Body of pancreas (tissue), 4 donors: ENCODE measurements around the gene TNFAIP8. TPM values are rescaled to one million over a fixed set of nuclear protein-coding genes. Genes with fewer than 3 reads are reported as not detected.

ENCODE experiments used
- ATAC-seq: fragments of 150-250 bp; one replicate; pipeline ENCODE4 v1.9.1; 2016
- DNase-seq, 4 donors: peaks; one replicate each; pipeline ENCODE4 v3.0.0-alpha.2; 2019
- H3K27ac ChIP-seq, 4 donors: fragments of 200-600 bp; sonication (generic); 1 replicate in 3 of 4; 2 replicates in 1 of 4; pipeline versions ENCODE4 v1.5.1 to v1.6.1; 2016 to 2019; ENCODE audit warnings: mild to moderate bottlenecking in 1 of 4, mixed read lengths in 1 of 4, moderate library complexity in 1 of 4
- H3K27me3 ChIP-seq, 2 donors: fragments of 200-600 bp; sonication (generic); one replicate each; pipeline ENCODE4 v1.6.0; 2016; ENCODE audit warnings: mild to moderate bottlenecking in 1 of 2
- H3K36me3 ChIP-seq, 2 donors: fragments of 200-600 bp; sonication (generic); replicated peaks in 1 of 2; 2 replicates each; pipeline ENCODE4 v1.5.1; 2016; ENCODE audit warnings: low read depth in 2 of 2; ENCODE audit not compliant: insufficient read depth in 1 of 2
- H3K4me1 ChIP-seq: fragments of 200-600 bp; sonication (generic); one replicate; pipeline ENCODE4 v1.6.0; 2016
- H3K4me3 ChIP-seq, 2 donors: fragments of 200-600 bp; sonication (generic); 1 replicate in 1 of 2; 2 replicates in 1 of 2; pipeline ENCODE4 v1.5.1; 2016 to 2019
- H3K9me3 ChIP-seq, 3 donors: fragments of 200-600 bp; sonication (generic); 1 replicate in 2 of 3; 2 replicates in 1 of 3; pipeline ENCODE4 v1.5.1; 2016
- CTCF ChIP-seq, 7 experiments: fragments of 450-650 bp in 4 of 7; fragments of 200-600 bp in 3 of 7; sonication (generic) in 3 of 7; IDR thresholded peaks; one replicate each; pipeline ENCODE4 v1.5.1; 2016 to 2019; ENCODE audit warnings: antibody characterized with exemption in 7 of 7
- POLR2A ChIP-seq, 3 donors: fragments of 450-650 bp; IDR thresholded peaks; one replicate each; pipeline ENCODE4 v1.6.1; 2016; ENCODE audit warnings: antibody characterized with exemption in 3 of 3, mild to moderate bottlenecking in 2 of 3
- WGBS, 2 donors: methylation state at CpG; one replicate each; pipeline ENCODE4 v1.1.5; 2017; 5-methylcytosine and 5-hydroxymethylcytosine counted together
- intact Hi-C: fragments of 100-400 bp; cut with DNase I; formaldehyde crosslinking; loops from one replicate; pipeline ENCODE4 v1.15.1; 2023
- total RNA-seq, 2 donors: library from RNA; depleted of rRNA; stranded (reverse); fragments of >200 nt; gene quantifications; one replicate each; pipeline ENCODE4 v1.1.0, GENCODE V29; 2016

TNFAIP8 gene
- total RNA-seq, 2 donors from 2014 or later: 15.8 to 32.3 TPM

- ATAC-seq: no peak
- H3K36me3 ChIP-seq: no peaks in the 10 kb centered on the region
- WGBS, 2 donors: 84 to 93% methylated on average over 2 of the region's 2 CpGs
- no peaks in the 10 kb centered on the region for H3K27me3 ChIP-seq
- no peak overlapping the region for H3K27ac ChIP-seq
- H3K4me3 ChIP-seq: no peak overlapping the region
- H3K9me3 ChIP-seq: no peaks in the 10 kb centered on the region
- no peak for TF ChIP-seq POLR2A (IDR thresholded peaks at IDR 0.05)
- TF ChIP-seq CTCF (IDR thresholded peaks at IDR 0.05): no peak
- H3K4me1 ChIP-seq: peaks cover 24% of the 10 kb centered on the region
- intact Hi-C loops: no loop called here
- no peak for DNase-seq
These were observed 34.6 kb downstream of the TNFAIP8 start for GRCh38 chr5:119390404-119390803.

GRCh38 chr5:119393201-119393691, 37.4 kb downstream of the TNFAIP8 start:
- 82 to 92% methylated on average over 3 of the region's 3 CpGs for WGBS, 2 donors
- Histone ChIP-seq H3K27ac (no peak overlapping the region), H3K4me1 (peaks cover 6% of the 10 kb centered on the region), H3K36me3 (no peaks in the 10 kb centered on the region), H3K27me3 (no peaks in the 10 kb centered on the region), H3K9me3 (no peaks in the 10 kb centered on the region), H3K4me3 (no peak overlapping the region)
- DNase-seq (no peak), ATAC-seq (no peak)
- intact Hi-C loops: no loop called here
- TF ChIP-seq CTCF (IDR thresholded peaks at IDR 0.05): no peak
- no peak for TF ChIP-seq POLR2A (IDR thresholded peaks at IDR 0.05)

- Histone ChIP-seq H3K36me3 (no peaks in the 10 kb centered on the region), H3K27ac (no peak overlapping the region), H3K9me3 (no peaks in the 10 kb centered on the region), H3K27me3 (no peaks in the 10 kb centered on the region), H3K4me3 (no peak overlapping the region), H3K4me1 (peaks cover 2% of the 10 kb centered on the region)
- DNase-seq (no peak), ATAC-seq (no peak)
- 74 to 90% methylated on average over 1 of the region's 1 CpG for WGBS, 2 donors
- TF ChIP-seq CTCF (IDR thresholded peaks at IDR 0.05) (no peak), POLR2A (IDR thresholded peaks at IDR 0.05) (no peak)
- intact Hi-C loops: no loop called here
These were observed 37.9 kb downstream of the TNFAIP8 start for GRCh38 chr5:119393746-119394145.

- H3K36me3 ChIP-seq: no peaks in the 10 kb centered on the region
- TF ChIP-seq CTCF (IDR thresholded peaks at IDR 0.05) (no peak), POLR2A (IDR thresholded peaks at IDR 0.05) (no peak)
- 82 to 92% methylated on average over 8 of the region's 8 CpGs for WGBS, 2 donors
- peaks cover 9% of the 10 kb centered on the region for H3K4me1 ChIP-seq
- no peak for ATAC-seq
- intact Hi-C loops: no loop called here
- H3K27ac ChIP-seq: no peak overlapping the region
- DNase-seq: no peak
- H3K27me3 ChIP-seq: no peaks in the 10 kb centered on the region
- H3K9me3 ChIP-seq: no peaks in the 10 kb centered on the region
- no peak overlapping the region for H3K4me3 ChIP-seq
These were observed 39.4 kb downstream of the TNFAIP8 start for GRCh38 chr5:119395080-119395836.
